Measurements from ENCODE around the gene SETDB2.

DNA sequence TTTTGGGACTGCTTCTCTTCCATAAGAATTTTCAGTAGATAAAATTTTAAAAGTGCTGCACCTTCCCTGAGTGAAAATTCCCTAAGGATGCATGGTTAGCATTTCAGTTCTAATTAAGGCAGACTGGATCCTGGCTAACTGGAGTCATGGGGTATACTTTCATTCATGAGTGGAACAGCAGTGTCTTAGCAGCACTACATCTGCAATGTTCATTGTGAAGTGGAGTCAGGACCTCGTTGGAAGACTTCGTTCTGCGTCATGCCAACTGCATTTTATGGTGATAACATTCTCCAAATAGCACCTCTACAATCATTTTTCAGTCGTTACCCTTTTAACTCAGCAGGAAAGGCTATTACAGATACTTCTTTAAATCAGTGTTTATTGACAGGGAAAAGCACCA lies 77.2 kb downstream of the SETDB2 start:
- TF ChIP-seq CTCF (IDR thresholded peaks at IDR 0.05) (no peak), POLR2A (IDR thresholded peaks at IDR 0.05) (no peak)
